GM18861 (cell line): ENCODE data around the gene VASP.
"Not testable (repeated sequence)": the region's sequence is repeated elsewhere in the genome, so short reads cannot be mapped to it uniquely, and the experiment has no call there.

Experiments used
- ATAC-seq: cut with Tn5 transposase; IDR thresholded peaks from one replicate; pipeline ENCODE4 v1.9.1; 2021; ENCODE audit not compliant: unreplicated experiment

Gene VASP

DNA sequence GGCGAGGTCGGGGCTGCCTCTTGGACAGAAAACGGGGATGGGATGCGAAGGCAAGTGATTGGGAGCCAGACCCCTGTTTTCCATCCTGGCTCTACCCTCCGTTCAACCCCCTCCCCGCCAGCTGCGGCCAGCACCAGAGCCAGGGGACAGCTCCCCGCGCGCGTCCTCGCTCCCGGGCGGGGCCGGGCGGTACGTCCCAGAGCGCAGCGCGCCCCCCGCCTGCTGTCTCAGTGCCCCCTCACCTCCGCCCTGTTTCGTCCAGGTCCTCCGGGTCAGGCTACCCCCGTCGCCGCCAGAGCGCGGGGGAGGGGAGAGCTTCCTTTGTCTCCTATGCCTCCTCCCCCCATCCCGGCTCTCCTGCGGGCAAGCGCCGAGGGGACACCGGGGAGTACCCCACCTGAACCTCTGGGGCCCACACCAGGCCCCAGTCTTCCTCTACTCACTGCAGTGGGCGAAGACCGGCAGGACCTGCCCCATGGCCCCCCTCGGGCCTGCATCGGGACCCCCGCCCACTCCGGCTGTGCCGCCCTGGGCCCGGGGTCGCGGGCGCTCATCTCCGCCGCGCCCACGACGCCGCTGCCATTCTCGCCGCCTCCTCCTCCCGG is 10.8 kb upstream of the VASP start:
- ATAC-seq, result no peak

DNA sequence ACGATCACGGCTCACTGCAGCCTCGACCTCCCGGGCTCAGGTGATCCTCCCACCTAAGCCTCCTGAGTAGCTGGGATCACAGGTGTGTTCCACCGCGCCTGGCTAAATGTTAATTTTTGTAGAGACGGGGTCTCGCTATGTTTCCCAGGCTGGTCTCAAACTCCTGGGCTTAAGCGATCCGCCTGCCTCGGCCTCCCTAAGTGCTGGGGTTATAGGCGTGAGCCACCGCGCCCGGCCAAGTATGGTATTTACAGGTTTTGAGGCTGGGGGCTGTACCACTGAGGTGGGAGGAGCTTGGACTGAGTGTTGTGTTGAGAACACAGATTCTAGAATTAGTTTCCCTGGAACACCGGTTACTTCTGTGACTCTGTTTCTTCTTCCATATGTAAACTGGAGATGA is 9.5 kb upstream of the VASP start:
- no peak for ATAC-seq

DNA sequence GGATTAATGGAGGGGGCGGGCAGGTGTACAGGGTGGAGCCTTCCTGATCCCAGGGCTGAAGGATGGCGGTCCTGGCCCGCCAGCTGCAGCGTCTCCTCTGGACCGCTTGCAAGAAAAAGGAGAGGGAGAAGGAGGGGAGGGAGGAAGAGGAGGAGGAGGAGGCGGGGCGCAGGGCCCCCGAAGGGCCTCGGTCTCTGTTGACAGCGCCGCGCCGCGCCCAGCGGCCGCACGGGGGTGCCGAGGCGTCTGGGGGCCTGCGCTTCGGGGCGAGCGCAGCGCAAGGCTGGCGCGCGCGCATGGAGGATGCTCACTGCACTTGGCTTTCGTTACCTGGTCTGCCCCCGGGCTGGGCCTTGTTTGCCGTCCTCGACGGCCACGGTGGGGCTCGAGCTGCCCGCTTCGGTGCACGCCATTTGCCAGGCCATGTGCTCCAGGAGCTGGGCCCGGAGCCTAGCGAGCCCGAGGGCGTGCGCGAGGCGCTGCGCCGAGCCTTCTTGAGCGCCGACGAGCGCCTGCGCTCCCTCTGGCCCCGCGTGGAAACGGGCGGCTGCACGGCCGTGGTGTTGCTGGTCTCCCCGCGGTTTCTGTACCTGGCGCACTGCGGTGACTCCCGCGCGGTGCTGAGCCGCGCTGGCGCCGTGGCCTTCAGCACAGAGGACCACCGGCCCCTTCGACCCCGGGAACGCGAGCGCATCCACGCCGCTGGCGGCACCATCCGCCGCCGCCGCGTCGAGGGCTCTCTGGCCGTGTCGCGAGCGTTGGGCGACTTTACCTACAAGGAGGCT is 8.7 kb upstream of the VASP start, which contains the start of gene PPM1N:
Gene PPM1N, plus strand, starts transcription at position 33 of the 785 bp plus-strand sequence. Its CDS starts 30 bp downstream, at position 63.
- ATAC-seq, result no peak

DNA sequence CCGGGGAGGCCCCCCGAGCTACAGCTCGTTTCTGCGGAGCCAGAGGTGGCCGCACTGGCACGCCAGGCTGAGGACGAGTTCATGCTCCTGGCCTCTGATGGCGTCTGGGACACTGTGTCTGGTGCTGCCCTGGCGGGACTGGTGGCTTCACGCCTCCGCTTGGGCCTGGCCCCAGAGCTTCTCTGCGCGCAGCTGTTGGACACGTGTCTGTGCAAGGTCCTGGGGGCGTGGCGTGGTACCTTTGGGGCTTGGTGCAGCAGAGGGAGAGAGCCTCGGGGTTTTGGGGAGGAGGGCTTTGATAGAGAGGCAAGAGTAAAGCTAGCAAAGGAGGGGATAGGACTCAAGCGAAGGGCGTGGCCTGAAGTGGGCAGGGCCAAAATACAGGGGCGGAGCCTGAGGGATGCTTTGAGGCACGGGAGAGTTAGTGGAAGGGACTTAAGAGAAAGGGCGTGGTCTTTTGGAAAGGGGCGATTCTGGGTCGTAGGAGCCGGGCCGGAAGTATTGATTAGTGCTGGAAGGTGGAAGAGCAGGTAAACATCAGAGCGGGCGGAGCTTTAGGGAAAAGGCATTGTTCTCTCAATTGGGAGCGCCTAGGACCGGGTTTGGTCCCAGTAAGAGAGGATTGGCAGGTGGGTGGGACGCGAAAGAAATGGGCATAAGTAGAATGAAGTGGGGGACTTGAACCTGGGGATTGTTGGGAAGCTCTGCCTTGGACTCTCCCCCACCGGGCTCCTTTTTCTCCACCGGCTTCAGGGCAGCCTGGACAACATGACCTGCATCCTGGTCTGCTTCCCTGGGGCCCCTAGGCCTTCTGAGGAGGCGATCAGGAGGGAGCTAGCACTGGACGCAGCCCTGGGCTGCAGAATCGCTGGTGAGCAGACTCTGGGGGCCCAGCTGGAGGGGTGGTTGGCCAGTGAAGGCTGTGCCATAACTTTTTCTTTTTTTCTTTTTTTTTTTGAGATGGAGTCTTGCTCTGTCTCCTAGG is 7.8 kb upstream of the VASP start:
- ATAC-seq, result no peak

DNA sequence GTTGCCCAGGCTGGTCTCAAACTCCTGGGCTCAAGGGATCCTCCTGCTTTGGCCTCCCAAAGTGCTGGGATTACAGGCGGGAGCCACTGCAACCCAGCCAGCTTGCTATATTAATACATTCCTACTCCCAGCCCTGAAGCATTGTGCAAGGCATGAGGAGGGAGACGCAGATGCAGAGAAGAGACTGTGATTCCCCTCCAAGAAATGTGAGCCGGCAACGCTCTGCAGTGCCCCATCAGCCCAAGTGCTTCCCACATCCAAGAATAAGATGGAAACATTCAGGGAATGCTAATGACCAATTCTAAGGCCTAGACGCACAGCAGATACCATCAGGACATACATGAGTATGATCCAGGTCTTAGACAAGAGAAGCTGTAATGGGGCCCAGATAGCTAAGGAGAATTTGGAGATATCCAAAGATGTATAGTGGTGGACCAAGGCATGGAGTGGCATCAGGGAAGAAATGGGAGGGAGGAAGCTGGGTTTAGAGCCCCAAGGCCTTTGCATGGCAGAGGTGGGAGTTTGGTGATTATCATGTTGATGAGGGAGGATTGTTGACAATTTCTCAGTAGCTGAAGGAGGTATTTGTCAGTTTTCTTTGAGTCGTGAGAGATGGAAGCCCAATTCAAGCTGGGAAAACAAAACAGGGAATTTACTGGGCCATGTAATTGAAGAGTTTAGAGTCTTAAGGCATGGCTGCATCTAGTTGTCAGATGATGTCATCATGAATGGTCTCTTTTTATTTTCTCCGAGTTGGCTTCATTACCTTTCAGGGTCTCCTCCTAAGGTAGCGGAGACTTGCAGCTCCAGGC is 6.2 kb upstream of the VASP start:
- ATAC-seq, result no peak

DNA sequence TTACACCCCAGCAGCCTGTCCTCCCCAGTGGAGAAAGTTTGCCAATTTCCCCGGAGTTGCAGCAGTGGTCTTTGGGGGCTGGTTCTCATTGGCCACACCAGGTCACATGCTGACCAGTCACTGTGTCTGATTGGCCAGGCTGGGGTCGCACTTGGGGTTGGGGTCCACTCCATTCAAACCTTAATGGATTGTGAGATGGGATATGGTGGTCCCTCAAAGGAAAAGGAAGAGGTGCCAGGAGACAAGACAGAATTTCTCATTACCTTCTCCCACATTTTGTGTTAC is 5.6 kb upstream of the VASP start:
- ATAC-seq, result no peak

DNA sequence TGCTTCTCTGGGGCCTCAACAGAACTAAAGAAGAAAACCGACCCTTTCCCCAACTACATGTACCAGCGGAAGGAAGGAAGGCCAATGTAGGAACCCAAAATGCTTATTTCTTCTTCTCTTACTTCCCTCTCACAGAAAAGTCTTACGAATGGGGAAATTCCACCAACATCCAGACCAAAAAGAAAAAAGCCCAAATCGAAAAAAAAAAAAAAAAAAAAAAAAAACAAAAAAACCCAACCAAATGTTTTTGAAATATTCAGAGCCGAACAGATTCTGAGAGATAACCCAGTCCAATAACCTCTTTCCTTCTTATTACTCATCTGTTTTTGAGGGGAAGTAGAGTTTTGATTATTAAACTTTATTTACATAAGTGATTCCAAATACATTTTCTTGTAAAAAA is 5.2 kb upstream of the VASP start:
- no peak for ATAC-seq

DNA sequence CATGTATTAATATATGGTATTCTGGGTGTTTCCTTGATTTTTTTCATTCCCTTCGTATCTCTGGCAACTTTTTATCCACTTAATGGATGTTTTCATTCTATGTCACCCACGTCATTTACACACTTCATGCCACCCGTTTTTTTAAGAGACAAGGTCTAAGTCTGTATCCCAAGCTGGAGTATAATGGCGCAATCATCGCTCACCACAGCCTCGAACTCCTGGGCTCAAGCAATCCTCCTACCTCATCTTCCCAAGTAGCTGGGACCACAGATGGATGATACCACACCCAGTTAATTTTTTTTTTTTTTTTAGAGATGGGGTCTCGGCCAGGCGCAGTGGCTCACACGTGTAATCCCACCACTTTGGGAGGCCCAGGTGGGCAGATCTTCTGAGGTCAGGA is 3.4 kb upstream of the VASP start:
- no peak for ATAC-seq

DNA sequence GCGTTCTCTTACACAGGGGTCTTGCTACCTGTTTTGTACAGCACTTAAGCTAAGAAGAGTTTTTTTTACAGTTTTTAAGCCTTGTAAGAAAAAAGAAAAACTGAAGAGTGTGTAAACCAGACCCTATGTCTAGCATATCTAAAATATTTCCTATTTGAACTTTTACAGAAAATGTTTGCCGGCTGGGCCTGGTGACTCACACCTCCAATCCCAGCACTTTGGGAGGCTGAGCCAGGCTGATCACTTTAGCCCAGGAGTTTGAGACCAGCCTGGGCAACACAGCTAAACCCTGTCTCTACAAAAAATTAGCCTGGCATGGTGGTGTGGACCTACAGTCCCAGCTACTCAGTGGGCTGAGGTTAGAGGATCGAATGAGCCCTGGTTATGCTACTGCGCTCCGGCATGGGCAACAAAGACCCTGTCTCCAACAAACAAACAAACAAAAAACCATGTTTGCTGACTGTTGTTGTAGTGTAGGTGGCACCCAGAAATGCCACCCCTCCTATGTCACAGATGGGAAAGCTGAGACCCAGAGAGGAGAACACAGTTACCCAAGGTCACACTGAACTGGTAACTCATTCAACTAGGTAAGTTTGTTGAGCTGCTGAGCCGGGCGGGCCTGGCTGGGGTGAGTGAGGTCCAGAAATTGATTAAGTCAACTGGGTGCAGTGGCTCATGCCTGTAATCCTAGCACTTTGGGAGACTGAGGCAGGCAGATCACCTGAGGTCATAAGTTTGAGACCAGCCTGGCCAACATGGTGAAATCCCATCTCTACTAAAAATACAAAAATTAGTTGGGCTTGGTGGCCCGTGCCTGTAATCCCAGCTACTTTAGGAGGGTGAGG is 1.9 kb upstream of the VASP start:
- no peak for ATAC-seq

DNA sequence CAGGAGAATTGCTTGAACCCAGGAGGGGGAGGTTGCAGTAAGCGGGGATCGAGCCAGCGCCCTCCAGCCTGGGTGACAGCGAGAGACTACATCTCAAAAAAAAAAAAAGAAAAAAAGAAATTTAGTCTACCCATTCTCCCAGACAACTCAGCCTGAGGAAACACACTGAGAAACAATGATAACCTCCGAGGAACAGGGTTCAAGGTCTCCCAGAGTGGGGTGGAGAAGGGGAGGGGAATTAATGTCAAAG is 1.4 kb upstream of the VASP start:
- no peak for ATAC-seq

DNA sequence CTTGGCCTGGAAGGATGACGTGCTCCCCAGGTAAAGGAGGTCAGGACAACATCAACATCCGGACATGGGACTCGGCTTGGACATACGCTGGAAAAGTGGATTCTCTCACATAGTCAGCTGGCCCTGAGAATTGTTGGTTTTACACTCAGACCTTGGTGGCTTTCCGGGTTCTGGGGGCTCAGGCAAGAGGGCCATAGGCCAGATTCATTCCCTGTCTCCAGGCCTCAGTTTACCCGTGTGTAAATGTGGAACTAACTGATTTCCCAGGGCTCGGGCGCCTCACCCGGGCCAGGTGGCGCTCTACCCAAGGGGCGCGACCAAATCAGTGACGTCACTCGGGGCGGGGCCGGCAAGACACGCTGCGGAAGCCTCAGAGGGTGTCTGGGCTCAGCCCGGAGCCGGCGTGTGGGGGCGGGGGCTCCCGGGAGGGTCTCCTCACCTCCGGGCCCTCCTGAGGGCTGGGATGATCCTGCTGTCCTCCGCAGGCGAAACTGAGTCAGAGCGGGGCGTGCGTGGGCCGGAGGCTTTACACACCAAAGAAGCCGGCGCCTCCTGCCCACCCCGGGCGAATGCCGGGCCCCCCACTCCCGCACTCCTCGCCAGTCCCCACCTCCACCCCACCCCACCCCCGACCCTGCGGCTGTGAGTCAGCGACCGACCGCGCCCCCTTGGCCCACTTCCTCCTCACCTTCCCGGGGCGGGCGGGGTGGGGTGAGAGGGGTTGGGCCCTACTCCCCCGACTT is 862 bp upstream of the VASP start:
- ATAC-seq, result peak; percentile 38

DNA sequence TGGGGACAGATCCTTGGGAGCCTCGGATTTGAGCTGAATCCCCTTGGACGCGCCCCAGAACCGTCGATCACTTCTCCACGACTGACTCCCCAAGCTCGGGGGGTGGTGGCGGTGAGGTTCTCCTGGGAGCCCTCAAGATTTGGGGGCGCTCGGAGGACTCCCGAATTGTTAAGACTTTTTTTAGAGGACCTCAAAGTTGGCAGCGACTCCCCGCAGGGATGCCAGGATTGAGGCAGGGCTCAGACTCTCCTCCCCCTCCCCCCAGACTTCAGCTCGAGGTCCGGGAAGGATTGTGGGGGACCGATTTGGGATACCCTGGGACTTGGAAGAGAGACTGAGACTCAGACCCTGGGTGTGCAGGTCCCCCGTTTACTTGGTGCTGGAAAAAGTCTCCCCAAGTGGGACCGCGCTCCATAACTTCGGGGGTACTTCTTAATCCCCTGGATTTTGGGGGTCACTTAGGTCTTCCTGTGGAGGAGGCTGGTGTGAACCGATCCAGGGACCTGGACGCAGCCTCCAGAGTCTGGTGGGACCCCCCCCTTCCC is 665 bp downstream of the VASP start:
- no peak for ATAC-seq

DNA sequence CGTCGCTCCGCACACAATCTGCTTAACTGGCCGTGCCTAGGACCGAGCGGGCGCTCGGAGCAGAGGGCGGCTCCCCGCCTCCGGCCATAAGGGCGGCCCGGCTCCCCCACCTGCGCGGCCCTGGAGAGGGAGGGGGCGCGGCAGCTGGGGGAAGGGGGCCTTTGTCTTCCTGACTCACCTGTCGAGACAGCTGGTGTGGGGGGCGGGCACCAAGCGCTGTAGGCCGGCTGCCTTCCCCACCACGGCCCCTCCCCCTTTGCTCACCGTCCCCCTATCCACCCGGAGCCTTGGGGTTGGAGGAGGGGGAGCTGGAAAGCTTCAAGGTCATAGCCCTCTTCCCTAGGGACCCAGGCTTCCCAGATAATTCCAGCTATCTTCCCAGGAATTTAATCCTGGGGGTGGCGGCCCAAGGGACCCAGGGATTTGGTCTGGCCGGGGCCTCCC is 1.2 kb downstream of the VASP start:
- no peak for ATAC-seq

DNA sequence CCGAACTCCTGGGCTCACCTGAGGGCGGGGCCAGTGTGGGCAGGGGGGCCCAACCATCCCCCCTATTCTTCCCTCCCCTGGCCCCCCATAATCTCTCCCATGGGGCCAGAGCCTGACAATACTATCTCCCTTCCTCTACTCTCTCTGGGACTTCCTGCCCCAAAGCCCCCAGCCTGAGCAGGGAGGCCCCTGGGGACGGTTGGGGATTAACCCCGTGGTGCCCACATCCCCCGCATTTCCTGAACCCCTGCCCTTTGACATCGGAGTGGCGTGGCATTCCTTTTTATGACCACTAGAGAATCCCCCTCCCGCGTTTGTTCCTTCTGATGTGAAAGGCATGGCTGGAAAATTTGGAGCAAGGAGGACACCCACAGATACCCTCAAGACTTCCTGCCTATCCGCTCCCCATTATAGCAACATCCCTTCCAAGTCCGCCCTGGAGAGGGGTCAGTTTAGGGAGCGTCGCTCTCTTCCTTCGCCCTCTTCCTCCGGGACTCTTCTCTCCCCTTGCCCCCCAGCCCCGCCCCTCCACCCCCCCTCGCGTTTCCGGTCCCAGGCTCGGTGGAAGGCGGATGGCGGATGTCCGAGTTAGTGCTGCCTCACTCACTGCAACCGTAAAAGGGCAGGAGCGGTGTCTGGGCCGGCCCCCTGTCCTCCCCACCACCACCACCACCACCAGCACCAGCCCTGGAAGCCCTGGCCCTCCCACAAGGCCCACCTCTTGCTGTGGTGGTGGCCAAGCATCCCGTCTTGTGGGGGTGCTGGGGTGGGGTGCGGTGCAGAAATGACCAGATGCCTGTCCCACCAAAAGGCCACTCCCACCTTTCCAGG is 1.8 kb downstream of the VASP start:
- ATAC-seq, result no peak

DNA sequence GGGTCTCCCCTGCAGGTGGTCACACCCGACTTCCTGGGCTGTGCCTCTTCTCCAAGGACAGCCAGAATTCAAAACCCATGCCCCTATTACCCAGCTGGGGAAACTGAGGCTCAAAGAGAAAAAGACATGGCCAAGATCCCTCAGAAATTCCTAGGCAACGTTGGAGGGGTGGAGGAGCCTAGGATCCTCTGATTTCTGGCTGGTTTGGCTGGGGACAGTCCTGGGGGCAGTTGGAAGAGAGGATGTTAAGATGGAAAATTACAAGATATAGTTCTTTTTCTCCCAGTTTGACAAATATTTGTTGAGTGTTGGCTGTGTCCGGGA is 2.4 kb downstream of the VASP start:
- ATAC-seq, result no peak

DNA sequence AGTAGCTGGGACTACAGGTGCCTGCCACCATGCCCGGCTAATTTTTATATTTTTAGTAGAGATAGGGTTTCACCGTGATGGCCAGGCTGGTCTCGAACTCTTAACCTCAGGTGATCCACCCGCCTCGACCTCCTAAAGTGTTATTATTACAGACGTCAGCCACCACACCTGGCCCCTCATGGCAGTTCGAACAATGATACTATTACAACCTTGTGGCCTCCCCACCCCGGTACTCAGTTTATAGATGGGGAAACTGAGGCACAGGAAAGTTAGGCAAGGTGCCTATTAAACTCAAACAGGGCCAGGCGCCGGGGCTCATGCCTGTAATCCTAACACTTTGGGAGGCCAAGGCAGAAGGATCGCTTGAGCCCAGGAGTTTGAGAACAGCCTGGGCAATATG is 3.1 kb downstream of the VASP start:
- not testable (repeated sequence) for ATAC-seq

DNA sequence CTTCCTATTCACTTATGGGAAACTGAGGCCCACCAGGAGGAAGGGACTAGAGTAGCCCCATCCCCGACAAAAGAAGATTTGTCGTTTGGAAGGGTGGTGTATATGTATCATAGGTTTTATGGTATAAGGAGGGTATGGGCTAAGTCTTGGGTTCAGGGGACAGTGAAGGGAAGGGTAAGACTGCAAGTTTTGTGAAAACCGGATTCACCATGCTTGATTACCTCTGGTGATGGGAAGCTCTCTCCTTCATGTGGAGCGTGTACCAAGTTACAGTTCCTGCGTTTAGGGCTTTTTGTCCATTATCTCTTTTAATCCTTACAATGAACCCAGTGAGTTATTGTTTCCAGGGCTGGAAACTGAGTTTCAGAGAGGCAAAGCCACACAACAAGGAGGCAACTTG is 3.8 kb downstream of the VASP start:
- ATAC-seq, result no peak

DNA sequence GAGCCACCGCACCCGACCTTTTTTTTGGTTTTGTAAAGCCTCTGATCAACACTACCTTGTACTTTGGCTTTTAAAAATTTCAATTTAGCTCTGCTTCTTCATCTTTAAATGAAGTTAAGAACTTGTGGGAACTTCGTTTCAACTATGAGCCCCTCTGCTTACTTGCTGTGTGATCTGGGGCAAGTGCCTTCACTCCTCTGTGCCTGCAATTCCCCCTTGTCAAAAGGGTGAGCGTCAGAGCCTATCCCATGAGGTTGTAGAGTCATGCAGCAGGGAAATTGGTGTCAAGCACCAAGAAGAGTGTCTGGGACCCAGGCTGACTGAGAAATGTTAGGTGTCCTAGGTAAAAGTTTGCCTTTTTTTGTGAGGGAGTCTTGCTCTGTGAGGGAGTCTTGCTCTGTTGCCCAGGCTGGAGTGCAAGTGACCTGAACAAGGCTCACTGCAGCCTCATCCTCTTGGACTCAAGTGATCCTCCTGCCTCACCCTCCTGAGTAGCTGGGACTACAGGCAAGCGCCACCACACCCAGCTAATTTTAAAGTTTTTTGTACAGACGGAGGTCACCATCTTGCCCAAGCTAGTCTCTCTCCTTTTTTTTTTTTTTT is 5.7 kb downstream of the VASP start:
- ATAC-seq, result no peak
